Measurements from ENCODE around the gene ALAS1.

Gene ALAS1

DNA sequence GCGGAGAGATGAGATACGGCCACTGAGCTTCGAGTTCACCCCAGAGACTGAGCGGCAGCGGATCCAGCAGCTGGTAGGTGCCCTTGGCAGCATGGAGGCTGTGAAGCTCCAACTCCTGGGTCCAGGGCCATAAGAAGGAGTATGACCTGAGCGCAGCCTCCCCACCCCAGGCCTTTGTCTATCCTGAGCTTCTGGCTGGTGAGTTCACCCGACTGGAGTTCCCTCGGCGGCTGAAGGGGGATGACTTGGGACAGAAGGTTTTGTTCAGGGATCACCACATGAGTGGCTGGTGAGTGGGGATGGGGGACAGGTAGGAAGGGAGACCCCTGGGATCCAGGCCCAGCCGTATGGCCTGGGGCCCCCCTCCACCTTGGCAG lies 50.2 kb downstream of the ALAS1 start:
- Histone ChIP-seq H3K4me1 (ENCODE audit: insufficient read depth, low read length) (no peaks in the 10 kb centered on the region), H3K9me3 (ENCODE audit: insufficient read depth, low read depth, low read length) (no peaks in the 10 kb centered on the region), H3K36me3 (ENCODE audit: insufficient read depth, low read length) (peaks cover 33% of the 10 kb centered on the region), H3K27me3 (ENCODE audit: insufficient read depth, low read length) (peaks cover 38% of the 10 kb centered on the region), H3K4me3 (ENCODE audit: low read length) (no peak overlapping the region), H3K9ac (ENCODE audit: low read depth, low read length) (no peak overlapping the region), H3K27ac (ENCODE audit: low read depth, low read length) (no peak overlapping the region)
- WGBS: 93% methylated on average over 10 of the region's 10 CpGs

GRCh38 chr3:52248816-52249547 lies 51.0 kb downstream of the ALAS1 start:
- Histone ChIP-seq H3K9me3 (ENCODE audit: insufficient read depth, low read depth, low read length) (no peaks in the 10 kb centered on the region), H3K27me3 (ENCODE audit: insufficient read depth, low read length) (peaks cover 34% of the 10 kb centered on the region), H3K9ac (ENCODE audit: low read depth, low read length) (no peak overlapping the region), H3K36me3 (ENCODE audit: insufficient read depth, low read length) (peaks cover 42% of the 10 kb centered on the region), H3K27ac (ENCODE audit: low read depth, low read length) (no peak overlapping the region), H3K4me1 (ENCODE audit: insufficient read depth, low read length) (no peaks in the 10 kb centered on the region), H3K4me3 (ENCODE audit: low read length) (no peak overlapping the region)
- 92% methylated on average over 10 of the region's 10 CpGs for WGBS

DNA sequence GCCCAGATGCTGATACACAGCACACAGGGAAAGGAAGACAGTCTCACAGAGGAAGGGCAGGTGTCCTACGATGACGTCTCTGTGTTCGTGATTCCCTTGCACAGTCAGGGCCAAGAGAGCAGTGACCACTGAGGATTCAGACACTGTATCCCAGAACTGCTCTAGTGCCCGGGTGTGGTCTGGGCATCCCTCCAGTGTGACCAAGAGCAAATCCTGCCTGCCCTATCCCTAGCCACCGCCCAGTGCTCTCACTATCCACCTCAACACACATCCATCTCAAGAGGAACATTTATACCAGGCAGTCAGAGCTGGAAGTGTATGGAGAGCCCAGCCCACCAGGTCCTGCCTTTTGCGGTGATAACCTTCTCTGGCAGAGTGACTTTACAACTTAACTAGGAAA lies 51.7 kb downstream of the ALAS1 start:
- peaks cover 27% of the 10 kb centered on the region for H3K27me3 ChIP-seq (ENCODE audit: insufficient read depth, low read length)
- H3K9me3 ChIP-seq (ENCODE audit: insufficient read depth, low read depth, low read length): no peaks in the 10 kb centered on the region
- H3K9ac ChIP-seq (ENCODE audit: low read depth, low read length): no peak overlapping the region
- H3K4me3 ChIP-seq (ENCODE audit: low read length): no peak overlapping the region
- no peaks in the 10 kb centered on the region for H3K4me1 ChIP-seq (ENCODE audit: insufficient read depth, low read length)
- 96% methylated on average over 6 of the region's 6 CpGs for WGBS
- no peak overlapping the region for H3K27ac ChIP-seq (ENCODE audit: low read depth, low read length)
- H3K36me3 ChIP-seq (ENCODE audit: insufficient read depth, low read length): peaks cover 49% of the 10 kb centered on the region

- H3K27ac ChIP-seq (ENCODE audit: low read depth, low read length): no peak overlapping the region
- no peak overlapping the region for H3K9ac ChIP-seq (ENCODE audit: low read depth, low read length)
- peaks cover 22% of the 10 kb centered on the region for H3K27me3 ChIP-seq (ENCODE audit: insufficient read depth, low read length)
- 100% methylated on average over 1 of the region's 1 CpG for WGBS
- H3K36me3 ChIP-seq (ENCODE audit: insufficient read depth, low read length): peaks cover 52% of the 10 kb centered on the region
- H3K4me1 ChIP-seq (ENCODE audit: insufficient read depth, low read length): no peaks in the 10 kb centered on the region
- no peaks in the 10 kb centered on the region for H3K9me3 ChIP-seq (ENCODE audit: insufficient read depth, low read depth, low read length)
- no peak overlapping the region for H3K4me3 ChIP-seq (ENCODE audit: low read length)
Observed at GRCh38 chr3:52250122-52250521, 52.2 kb downstream of the ALAS1 start.

- no peaks in the 10 kb centered on the region for H3K27me3 ChIP-seq (ENCODE audit: insufficient read depth, low read length)
- WGBS: 94% methylated on average over 12 of the region's 12 CpGs
- H3K4me3 ChIP-seq (ENCODE audit: low read length): no peak overlapping the region
- H3K4me1 ChIP-seq (ENCODE audit: insufficient read depth, low read length): no peaks in the 10 kb centered on the region
- no peak overlapping the region for H3K9ac ChIP-seq (ENCODE audit: low read depth, low read length)
- no peaks in the 10 kb centered on the region for H3K9me3 ChIP-seq (ENCODE audit: insufficient read depth, low read depth, low read length)
- H3K36me3 ChIP-seq (ENCODE audit: insufficient read depth, low read length): peaks cover 86% of the 10 kb centered on the region
- H3K27ac ChIP-seq (ENCODE audit: low read depth, low read length): no peak overlapping the region
Observed at GRCh38 chr3:52253314-52254304, 55.6 kb downstream of the ALAS1 start.

- H3K27me3 ChIP-seq (ENCODE audit: insufficient read depth, low read length): no peaks in the 10 kb centered on the region
- 93% methylated on average over 9 of the region's 9 CpGs for WGBS
- no peak overlapping the region for H3K27ac ChIP-seq (ENCODE audit: low read depth, low read length)
- no peak overlapping the region for H3K9ac ChIP-seq (ENCODE audit: low read depth, low read length)
- no peaks in the 10 kb centered on the region for H3K9me3 ChIP-seq (ENCODE audit: insufficient read depth, low read depth, low read length)
- H3K36me3 ChIP-seq (ENCODE audit: insufficient read depth, low read length): peaks cover 89% of the 10 kb centered on the region
- no peaks in the 10 kb centered on the region for H3K4me1 ChIP-seq (ENCODE audit: insufficient read depth, low read length)
- H3K4me3 ChIP-seq (ENCODE audit: low read length): no peak overlapping the region
Observed at GRCh38 chr3:52254608-52255007, 56.6 kb downstream of the ALAS1 start.

GRCh38 chr3:52256159-52256558 lies 58.2 kb downstream of the ALAS1 start:
- Histone ChIP-seq H3K9me3 (ENCODE audit: insufficient read depth, low read depth, low read length) (no peaks in the 10 kb centered on the region), H3K27me3 (ENCODE audit: insufficient read depth, low read length) (no peaks in the 10 kb centered on the region), H3K9ac (ENCODE audit: low read depth, low read length) (no peak overlapping the region), H3K4me3 (ENCODE audit: low read length) (no peak overlapping the region), H3K36me3 (ENCODE audit: insufficient read depth, low read length) (peaks cover 96% of the 10 kb centered on the region), H3K4me1 (ENCODE audit: insufficient read depth, low read length) (no peaks in the 10 kb centered on the region), H3K27ac (ENCODE audit: low read depth, low read length) (no peak overlapping the region)
- 100% methylated on average over 2 of the region's 3 CpGs for WGBS

DNA sequence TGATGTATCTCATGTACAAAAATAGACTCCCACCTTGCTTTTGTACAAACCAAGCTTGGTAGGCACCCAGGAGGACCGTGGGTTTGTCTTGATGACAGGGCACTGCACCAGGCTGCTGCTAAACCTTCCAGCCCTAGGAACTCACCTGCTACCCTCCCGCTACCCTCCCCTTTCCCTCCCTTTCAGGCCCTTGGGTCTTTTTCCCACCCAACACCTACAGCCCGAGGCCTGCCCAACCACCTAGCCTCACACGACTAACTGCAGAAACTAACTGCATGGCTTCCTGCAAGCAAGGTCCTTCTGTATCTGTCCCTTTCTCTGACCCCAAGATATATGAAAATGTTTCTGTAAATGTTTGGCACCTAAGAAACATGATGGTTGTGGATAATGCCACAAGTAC lies 58.7 kb downstream of the ALAS1 start:
- Histone ChIP-seq H3K9ac (ENCODE audit: low read depth, low read length) (no peak overlapping the region), H3K27me3 (ENCODE audit: insufficient read depth, low read length) (no peaks in the 10 kb centered on the region), H3K9me3 (ENCODE audit: insufficient read depth, low read depth, low read length) (no peaks in the 10 kb centered on the region), H3K4me1 (ENCODE audit: insufficient read depth, low read length) (no peaks in the 10 kb centered on the region), H3K4me3 (ENCODE audit: low read length) (no peak overlapping the region), H3K27ac (ENCODE audit: low read depth, low read length) (no peak overlapping the region), H3K36me3 (ENCODE audit: insufficient read depth, low read length) (peaks cover 96% of the 10 kb centered on the region)
- 94% methylated on average over 4 of the region's 4 CpGs for WGBS

DNA sequence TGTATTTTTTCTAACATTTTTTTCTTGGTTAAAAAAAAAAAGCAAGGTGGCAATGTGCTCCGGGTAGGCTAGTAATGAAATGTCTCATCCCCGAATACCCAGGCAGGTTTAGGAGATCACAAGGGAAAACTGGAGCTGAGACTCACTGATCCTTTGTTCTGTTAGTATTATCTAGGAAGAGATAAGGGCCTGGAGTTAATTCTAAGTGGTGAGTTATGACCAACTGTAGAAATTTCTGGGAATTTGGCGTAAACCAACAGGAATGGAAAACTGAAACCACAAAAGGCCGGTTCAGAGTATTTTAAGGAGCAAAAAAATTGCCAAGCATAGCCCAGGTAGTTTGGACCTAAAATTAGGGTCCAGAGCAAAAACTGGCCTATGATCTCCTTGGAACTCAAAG lies 60.0 kb downstream of the ALAS1 start:
- Histone ChIP-seq H3K36me3 (ENCODE audit: insufficient read depth, low read length) (peaks cover 98% of the 10 kb centered on the region), H3K27me3 (ENCODE audit: insufficient read depth, low read length) (no peaks in the 10 kb centered on the region)
- 94% methylated on average over 4 of the region's 4 CpGs for WGBS

DNA sequence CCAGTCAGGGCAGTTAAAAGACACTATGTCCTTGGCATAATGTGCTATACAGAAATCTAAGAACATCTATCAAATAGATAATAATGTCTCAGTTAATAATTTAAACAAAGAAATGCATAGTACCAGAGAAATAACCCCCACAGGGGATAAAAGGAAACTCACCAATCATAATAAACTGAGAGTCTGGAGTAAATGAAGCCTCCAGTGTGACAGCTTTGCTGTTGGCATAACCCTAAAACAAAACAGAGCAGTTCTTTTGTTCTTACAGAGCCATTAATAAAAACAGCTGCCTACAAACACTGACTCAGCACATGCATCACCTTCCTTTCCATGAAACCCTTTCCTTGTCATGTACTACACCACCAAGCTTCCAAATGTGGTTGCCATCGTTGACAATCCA lies 61.1 kb downstream of the ALAS1 start:
- no peak overlapping the region for H3K9ac ChIP-seq (ENCODE audit: low read depth, low read length)
- H3K36me3 ChIP-seq (ENCODE audit: insufficient read depth, low read length): peaks cover 98% of the 10 kb centered on the region
- 94% methylated on average over 1 of the region's 1 CpG for WGBS
- H3K27me3 ChIP-seq (ENCODE audit: insufficient read depth, low read length): no peaks in the 10 kb centered on the region
- H3K9me3 ChIP-seq (ENCODE audit: insufficient read depth, low read depth, low read length): no peaks in the 10 kb centered on the region
- no peak overlapping the region for H3K4me3 ChIP-seq (ENCODE audit: low read length)
- no peaks in the 10 kb centered on the region for H3K4me1 ChIP-seq (ENCODE audit: insufficient read depth, low read length)
- no peak overlapping the region for H3K27ac ChIP-seq (ENCODE audit: low read depth, low read length)

More for the DNA sequence above, 60.0 kb downstream of the ALAS1 start:
- H3K4me3 ChIP-seq (ENCODE audit: low read length): no peak overlapping the region
- no peaks in the 10 kb centered on the region for H3K4me1 ChIP-seq (ENCODE audit: insufficient read depth, low read length)
- H3K27ac ChIP-seq (ENCODE audit: low read depth, low read length): no peak overlapping the region
- no peak overlapping the region for H3K9ac ChIP-seq (ENCODE audit: low read depth, low read length)
- no peaks in the 10 kb centered on the region for H3K9me3 ChIP-seq (ENCODE audit: insufficient read depth, low read depth, low read length)

DNA sequence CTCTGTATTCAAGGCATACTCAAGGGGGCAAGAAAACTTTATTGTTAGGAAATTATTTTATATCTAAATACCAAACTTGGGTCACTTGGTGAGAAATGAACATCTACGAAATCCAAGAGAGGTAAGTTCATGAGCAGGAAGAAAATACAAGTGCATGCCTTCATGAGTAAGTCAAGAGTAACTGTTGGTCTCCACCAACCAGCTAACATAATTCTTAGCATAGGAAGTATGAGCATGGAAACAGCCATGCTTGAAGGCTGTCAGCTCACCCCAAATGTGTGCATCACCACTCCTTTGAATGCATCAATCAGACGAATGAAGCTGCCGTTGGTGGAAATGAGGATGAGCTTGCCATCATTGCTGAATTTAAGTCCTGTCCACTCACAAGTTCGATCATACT lies 61.5 kb downstream of the ALAS1 start:
- WGBS: 95% methylated on average over 4 of the region's 4 CpGs
- no peaks in the 10 kb centered on the region for H3K9me3 ChIP-seq (ENCODE audit: insufficient read depth, low read depth, low read length)
- H3K27ac ChIP-seq (ENCODE audit: low read depth, low read length): no peak overlapping the region
- H3K9ac ChIP-seq (ENCODE audit: low read depth, low read length): no peak overlapping the region
- no peak overlapping the region for H3K4me3 ChIP-seq (ENCODE audit: low read length)
- H3K4me1 ChIP-seq (ENCODE audit: insufficient read depth, low read length): no peaks in the 10 kb centered on the region
- peaks cover 98% of the 10 kb centered on the region for H3K36me3 ChIP-seq (ENCODE audit: insufficient read depth, low read length)
- no peaks in the 10 kb centered on the region for H3K27me3 ChIP-seq (ENCODE audit: insufficient read depth, low read length)

All from HUES64 (cell line).